ENCODE measurements around the gene PRR12.

The PRR12 gene

DNA sequence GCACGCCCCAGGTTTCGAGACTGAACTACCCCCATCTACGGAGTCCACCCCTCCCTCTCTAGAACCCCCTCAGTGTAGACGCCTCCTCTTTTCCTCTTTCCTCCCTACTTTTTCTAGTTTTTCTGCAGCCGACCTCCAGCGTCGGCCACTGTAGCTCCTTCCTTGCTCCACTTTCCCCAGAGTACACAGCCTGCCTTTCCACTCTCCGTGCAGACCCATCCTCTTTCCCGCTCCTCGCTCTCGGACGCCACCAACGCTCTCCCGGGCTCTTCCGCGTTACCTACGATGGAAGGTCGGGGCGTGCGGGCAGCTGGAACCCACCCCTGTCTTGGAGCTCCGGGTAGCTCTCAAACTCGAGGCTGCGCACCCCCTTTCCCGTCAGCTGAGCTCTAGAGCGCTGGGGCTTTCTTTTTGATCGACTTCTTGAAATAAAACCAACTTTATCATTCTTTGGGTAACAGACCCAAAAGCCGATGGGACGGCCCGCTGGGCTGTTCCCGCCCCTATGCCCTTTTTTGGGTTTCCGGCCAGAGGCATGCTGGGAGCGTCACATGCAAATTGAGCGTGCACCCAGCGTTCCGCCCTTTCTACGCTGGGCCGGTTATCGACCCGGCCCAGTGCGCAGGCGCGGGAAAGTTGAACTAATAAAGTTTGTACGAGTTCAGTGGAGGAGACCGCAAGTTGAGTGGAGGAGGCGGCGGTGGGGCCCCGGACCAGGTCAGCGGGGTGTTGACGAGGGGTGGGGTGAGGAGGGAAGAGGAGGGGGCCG is 74.6 kb downstream of the PRR12 start, which contains the start of the genes BCL2L12 and IRF3:
TSS of gene BCL2L12 (plus strand) at position 583 of the 769 bp plus-strand sequence. CDS start 760 bp downstream, outside the sequence.
TSS of gene IRF3 (minus strand) at position 507 of the 769 bp plus-strand sequence. CDS start 1,019 bp downstream, outside the sequence.
- peak; percentile 79 for ATAC-seq (ENCODE audit: low read depth)
- Histone ChIP-seq H3K36me3 (ENCODE audit: low read depth) (peaks cover 30% of the 10 kb centered on the region), H3K27me3 (ENCODE audit: insufficient read depth, poor library complexity, severe bottlenecking) (no peaks in the 10 kb centered on the region), H3K9me3 (ENCODE audit: severe bottlenecking) (no peaks in the 10 kb centered on the region), H3K4me3 (ENCODE audit: severe bottlenecking) (peak within 1 kb of the TSS; percentile 62), H3K27ac (ENCODE audit: poor library complexity, severe bottlenecking) (peak within 1 kb of the TSS; percentile 83), H3K4me1 (ENCODE audit: insufficient read depth, poor library complexity, severe bottlenecking) (no peaks in the 10 kb centered on the region)
- TF ChIP-seq, protein P1, sequence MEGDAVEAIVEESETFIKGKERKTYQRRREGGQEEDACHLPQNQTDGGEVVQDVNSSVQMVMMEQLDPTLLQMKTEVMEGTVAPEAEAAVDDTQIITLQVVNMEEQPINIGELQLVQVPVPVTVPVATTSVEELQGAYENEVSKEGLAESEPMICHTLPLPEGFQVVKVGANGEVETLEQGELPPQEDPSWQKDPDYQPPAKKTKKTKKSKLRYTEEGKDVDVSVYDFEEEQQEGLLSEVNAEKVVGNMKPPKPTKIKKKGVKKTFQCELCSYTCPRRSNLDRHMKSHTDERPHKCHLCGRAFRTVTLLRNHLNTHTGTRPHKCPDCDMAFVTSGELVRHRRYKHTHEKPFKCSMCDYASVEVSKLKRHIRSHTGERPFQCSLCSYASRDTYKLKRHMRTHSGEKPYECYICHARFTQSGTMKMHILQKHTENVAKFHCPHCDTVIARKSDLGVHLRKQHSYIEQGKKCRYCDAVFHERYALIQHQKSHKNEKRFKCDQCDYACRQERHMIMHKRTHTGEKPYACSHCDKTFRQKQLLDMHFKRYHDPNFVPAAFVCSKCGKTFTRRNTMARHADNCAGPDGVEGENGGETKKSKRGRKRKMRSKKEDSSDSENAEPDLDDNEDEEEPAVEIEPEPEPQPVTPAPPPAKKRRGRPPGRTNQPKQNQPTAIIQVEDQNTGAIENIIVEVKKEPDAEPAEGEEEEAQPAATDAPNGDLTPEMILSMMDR (IDR thresholded peaks at IDR 0.05; ENCODE audit: poor library complexity, severe bottlenecking): no peak
- DNase-seq (ENCODE audit: low spot score): peak; percentile 96

DNA sequence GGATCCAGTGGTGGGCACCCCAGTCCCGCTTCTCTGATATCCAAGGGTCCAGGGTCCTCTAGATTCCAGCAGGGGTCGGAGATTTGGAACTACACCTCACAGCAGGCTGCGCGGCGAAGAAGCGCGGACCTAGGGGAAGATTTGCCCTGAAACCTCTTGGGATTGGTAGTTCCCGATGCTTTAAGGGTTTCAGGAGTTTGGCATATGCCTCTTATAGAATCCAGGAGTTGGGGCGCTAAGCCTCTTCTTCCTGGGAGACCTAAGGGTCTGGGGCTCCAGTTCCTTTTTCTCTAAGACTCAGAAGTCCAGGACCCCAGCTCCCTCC is 75.1 kb downstream of the PRR12 start:
- H3K27me3 ChIP-seq (ENCODE audit: insufficient read depth, poor library complexity, severe bottlenecking): no peaks in the 10 kb centered on the region
- H3K4me1 ChIP-seq (ENCODE audit: insufficient read depth, poor library complexity, severe bottlenecking): no peaks in the 10 kb centered on the region
- H3K27ac ChIP-seq (ENCODE audit: poor library complexity, severe bottlenecking): peak overlapping the region; percentile 83
- ATAC-seq (ENCODE audit: low read depth) (peak; percentile 6; the same call in 2 of the 3 replicates), DNase-seq (ENCODE audit: low spot score) (no peak)
- peak overlapping the region; percentile 62 for H3K4me3 ChIP-seq (ENCODE audit: severe bottlenecking)
- H3K36me3 ChIP-seq (ENCODE audit: low read depth): peaks cover 29% of the 10 kb centered on the region
- TF ChIP-seq, protein P1 (IDR thresholded peaks at IDR 0.05; ENCODE audit: poor library complexity, severe bottlenecking): peak; percentile 6
- H3K9me3 ChIP-seq (ENCODE audit: severe bottlenecking): no peaks in the 10 kb centered on the region

DNA sequence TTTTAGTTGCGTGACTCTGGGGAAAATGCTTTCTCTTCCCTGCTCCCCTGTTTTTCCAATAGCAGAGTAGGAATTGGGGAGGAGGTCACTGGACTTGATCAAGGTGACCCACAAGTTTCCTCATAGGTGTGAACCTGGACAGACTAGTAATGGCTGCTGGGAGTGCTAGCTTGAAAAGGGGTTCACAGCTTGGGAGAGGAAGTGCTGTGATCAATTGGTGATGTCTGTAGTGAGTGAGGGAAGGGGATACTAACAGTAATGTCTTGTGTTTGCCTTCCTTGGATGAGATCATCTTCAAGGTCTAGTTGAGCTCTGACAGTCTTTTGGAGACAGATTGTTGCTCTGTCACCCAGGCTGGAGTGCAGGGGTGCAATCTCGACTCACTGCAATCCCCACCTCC is 76.5 kb downstream of the PRR12 start:
- TF ChIP-seq, protein P1 (IDR thresholded peaks at IDR 0.05; ENCODE audit: poor library complexity, severe bottlenecking): no peak
- Histone ChIP-seq H3K36me3 (ENCODE audit: low read depth) (peaks cover 15% of the 10 kb centered on the region), H3K9me3 (ENCODE audit: severe bottlenecking) (no peaks in the 10 kb centered on the region), H3K27ac (ENCODE audit: poor library complexity, severe bottlenecking) (peak overlapping the region; percentile 83), H3K4me1 (ENCODE audit: insufficient read depth, poor library complexity, severe bottlenecking) (no peaks in the 10 kb centered on the region), H3K27me3 (ENCODE audit: insufficient read depth, poor library complexity, severe bottlenecking) (no peaks in the 10 kb centered on the region), H3K4me3 (ENCODE audit: severe bottlenecking) (no peak overlapping the region)
- DNase-seq (ENCODE audit: low spot score): no peak
- no peak for ATAC-seq (ENCODE audit: low read depth)

DNA sequence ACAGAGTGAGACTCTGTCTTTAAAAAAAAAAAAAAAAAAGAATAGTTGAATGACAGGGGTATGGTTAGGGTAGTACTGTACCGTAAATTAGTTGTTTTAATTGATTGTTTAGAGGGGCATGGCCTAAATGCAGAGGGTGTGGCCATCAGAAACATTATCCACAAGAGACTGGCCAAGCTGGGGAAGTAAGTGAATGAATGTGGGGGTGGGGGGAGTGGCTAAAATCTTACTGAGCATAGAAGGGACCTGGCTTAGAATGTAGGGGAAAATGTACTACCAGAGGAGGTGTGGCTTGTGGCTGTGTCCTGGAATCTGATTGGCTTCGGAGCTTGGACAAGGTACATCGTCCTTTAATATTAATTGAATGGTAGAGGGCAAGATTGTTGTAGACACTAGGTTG is 78.5 kb downstream of the PRR12 start:
- no peaks in the 10 kb centered on the region for H3K9me3 ChIP-seq (ENCODE audit: severe bottlenecking)
- no peak for ATAC-seq (ENCODE audit: low read depth)
- TF ChIP-seq, protein P1 (IDR thresholded peaks at IDR 0.05; ENCODE audit: poor library complexity, severe bottlenecking): no peak
- H3K36me3 ChIP-seq (ENCODE audit: low read depth): peaks cover 11% of the 10 kb centered on the region
- no peaks in the 10 kb centered on the region for H3K4me1 ChIP-seq (ENCODE audit: insufficient read depth, poor library complexity, severe bottlenecking)
- no peaks in the 10 kb centered on the region for H3K27me3 ChIP-seq (ENCODE audit: insufficient read depth, poor library complexity, severe bottlenecking)
- H3K27ac ChIP-seq (ENCODE audit: poor library complexity, severe bottlenecking): no peak overlapping the region
- no peak overlapping the region for H3K4me3 ChIP-seq (ENCODE audit: severe bottlenecking)
- DNase-seq (ENCODE audit: low spot score): no peak
